HG02885 (cell line): Measurements from ENCODE around the gene GLT1D1.

Experiments
- ATAC-seq: cut with Tn5 transposase; IDR thresholded peaks from one replicate; pipeline ENCODE4 v1.9.1; 2021; ENCODE audit warnings: mild to moderate bottlenecking; ENCODE audit not compliant: unreplicated experiment, poor library complexity

Gene GLT1D1

GRCh38 chr12:128989287-128989686, 136.0 kb downstream of the GLT1D1 start:
- no peak for ATAC-seq

- ATAC-seq: no peak
These were observed 138.4 kb downstream of the GLT1D1 start for GRCh38 chr12:128991716-128992115.

GRCh38 chr12:128992116-128992515, 138.8 kb downstream of the GLT1D1 start:
- no peak for ATAC-seq

- ATAC-seq: no peak
These were observed 139.3 kb downstream of the GLT1D1 start for GRCh38 chr12:128992550-128992949.

- ATAC-seq: no peak
These were observed 141.6 kb downstream of the GLT1D1 start for GRCh38 chr12:128994856-128995255.

- ATAC-seq: no peak
These were observed 142.3 kb downstream of the GLT1D1 start for GRCh38 chr12:128995619-128996018.

GRCh38 chr12:129001826-129002225, 148.5 kb downstream of the GLT1D1 start:
- no peak for ATAC-seq

GRCh38 chr12:129002427-129002826, 149.1 kb downstream of the GLT1D1 start:
- ATAC-seq: no peak

GRCh38 chr12:129005416-129005815, 152.1 kb downstream of the GLT1D1 start:
- no peak for ATAC-seq

- no peak for ATAC-seq
These were observed 152.6 kb downstream of the GLT1D1 start for GRCh38 chr12:129005829-129006228.

GRCh38 chr12:129009833-129010622, 156.8 kb downstream of the GLT1D1 start:
- no peak for ATAC-seq

GRCh38 chr12:129016159-129016558, 162.9 kb downstream of the GLT1D1 start:
- no peak for ATAC-seq

GRCh38 chr12:129025055-129025454, 171.8 kb downstream of the GLT1D1 start:
- ATAC-seq: no peak

GRCh38 chr12:129028844-129029243, 175.6 kb downstream of the GLT1D1 start:
- no peak for ATAC-seq
